ENCODE measurements around the gene COL23A1.

Gene COL23A1

DNA sequence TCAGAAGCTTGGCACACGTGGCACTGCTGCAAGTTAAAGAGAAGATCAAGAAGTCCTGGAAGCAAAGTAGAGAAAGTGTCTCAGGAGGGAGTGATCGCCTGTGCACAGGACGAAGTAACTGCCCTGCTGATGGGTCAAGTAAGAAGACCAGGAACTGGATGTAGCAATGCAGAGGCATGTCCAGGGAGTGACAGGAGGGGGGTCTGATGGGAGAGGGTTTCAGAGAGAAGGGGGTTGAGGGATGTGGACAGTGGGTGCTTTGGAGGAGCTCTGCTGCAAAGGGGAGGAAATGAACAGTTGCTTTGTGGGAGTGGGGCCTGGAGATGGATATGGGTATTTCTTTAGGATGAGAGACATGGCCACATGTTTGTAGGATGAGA is 297.4 kb downstream of the COL23A1 start:
- no peak for DNase-seq

DNA sequence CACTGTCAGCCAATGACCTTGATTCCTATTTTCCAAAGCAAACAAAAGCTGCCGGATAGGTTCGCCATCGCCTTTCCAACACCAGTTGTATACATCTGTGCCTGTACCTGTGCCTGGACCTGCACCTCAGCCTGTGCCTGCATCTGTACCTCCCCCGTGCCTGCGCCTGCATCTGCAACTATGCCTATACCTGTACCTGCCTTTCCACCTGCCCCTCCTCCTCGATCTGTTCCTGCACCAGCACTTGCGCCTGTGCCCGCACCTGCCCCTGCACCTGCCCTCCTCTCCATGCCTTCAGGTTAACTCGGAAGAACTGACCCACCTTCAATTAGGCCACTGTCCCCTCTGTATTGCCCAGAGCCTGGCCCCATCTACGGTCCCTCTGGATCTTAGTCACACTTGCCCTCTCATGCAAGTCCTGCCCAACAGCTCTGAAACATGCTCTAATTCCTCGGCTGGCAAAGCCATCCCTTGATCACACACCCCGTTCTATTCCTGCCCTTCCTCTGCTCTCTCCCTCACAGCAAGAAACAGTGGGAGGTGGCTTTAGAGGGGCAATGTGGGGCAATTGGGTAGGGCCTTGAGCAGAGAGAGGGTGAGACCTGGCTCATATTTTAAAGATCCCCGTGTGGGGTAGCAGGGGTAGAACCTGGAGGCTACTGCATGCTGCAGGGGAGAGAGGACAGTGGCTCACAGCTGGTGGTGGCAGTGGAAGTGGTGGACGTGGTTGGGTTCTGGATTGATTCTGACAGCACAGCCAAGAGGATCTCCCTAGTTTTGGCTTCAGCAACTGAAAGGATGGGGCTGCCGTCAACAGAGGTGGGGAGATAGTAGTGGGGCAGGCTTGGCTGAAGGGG is 298.0 kb downstream of the COL23A1 start:
- DNase-seq = no peak

DNA sequence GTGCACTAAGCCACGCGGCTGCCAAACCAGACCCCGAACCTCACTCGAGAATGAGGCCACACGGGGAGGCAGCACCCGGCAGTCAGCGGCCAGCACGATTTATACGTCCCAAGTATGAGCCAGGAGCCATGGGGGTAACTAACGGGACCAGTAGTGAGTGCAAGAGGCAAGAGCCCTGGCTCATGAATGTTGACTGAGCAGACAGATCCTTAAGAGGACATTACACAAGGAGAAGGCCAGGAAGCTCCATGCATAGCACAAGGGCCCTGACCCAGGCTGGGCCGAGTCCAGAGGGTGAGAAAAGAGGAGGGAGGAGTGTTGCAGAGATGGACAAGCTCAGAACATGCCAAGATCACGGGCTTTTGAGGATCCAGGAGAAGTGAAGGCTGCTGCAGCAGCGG is 299.0 kb downstream of the COL23A1 start:
- no peak for DNase-seq

DNA sequence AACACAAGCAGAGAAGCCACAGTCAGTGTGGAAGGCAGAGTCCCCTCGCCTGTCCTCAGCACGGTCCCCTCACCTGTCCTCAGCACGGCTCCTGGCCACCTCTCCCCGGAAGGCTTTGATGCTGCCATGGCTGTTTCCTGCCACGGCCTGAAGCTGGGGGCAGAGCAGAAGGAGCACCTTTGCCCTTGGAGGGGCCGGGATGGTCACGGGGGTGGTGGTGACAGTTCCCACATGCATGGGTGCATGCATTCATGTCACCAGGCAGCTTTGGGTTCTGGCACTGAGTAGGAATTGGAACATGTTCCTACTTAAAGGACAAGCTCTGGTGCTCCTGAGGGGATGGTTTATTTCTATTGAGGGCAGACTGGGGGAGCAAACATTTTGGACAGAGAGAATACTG is 299.8 kb downstream of the COL23A1 start:
- no peak for DNase-seq

DNA sequence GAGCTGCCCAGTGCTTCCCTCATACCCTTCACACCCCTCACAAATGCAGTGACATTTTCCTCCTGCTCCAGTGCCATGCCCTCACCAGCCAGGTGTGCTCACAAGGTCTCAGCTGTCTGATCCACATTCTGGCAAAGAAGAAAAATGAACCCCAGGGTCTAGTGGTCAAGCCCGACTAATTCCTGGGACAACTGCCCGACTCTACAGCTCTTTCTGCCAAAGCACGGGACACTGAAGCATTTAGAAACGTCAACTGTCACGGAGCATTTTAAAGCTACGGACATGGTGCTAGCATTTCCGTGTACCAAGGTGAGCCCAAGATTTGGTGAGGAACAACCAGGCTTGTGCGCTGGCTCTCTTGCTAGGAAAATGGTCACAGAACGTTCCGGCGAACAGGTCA is 300.8 kb downstream of the COL23A1 start:
- no peak for DNase-seq

DNA sequence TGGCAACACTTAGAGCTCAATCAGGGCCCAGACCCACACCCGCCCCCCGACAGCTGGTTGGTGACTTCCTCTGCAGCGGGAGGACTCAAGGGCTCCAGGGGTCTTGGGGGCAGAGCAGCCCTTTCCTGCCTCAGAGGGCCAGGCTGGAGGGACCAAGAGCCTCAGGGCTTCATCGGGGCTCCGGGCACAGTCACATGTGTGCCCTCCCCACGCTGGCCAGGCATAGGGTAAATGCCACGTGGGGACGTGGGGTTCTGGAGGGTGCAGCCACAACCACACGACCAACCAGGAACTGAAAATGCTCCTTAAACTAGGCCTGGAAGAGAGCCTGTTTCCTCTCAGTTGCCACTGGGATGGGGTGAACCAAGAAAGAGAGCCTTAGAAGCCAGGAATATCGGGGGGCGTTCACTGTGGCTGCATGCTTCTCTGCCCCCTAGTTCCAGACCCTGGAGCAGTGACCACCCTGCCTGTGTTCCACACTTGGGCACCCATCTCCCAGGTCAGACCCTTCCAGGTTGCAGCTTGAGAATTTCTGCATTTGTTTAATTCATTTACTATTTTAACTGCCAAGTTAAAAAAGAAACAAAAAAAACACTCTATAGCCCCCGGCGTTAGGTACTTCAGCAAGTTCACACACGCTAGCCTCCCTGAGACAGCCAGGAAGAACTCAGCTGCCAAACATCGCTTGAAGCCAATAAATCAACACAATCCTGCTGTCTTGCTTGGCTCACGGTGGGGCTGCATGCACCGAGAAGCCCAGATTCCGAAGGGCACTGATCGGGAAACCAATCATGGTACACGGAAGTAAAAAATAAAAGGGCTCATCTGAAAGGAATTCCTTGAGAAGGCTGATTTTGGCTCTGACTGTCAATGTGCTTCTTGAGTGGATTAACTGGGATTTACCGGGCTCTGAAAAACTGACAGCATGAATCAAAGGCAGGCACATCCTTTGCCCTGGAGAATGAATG is 301.5 kb downstream of the COL23A1 start:
- DNase-seq = no peak

DNA sequence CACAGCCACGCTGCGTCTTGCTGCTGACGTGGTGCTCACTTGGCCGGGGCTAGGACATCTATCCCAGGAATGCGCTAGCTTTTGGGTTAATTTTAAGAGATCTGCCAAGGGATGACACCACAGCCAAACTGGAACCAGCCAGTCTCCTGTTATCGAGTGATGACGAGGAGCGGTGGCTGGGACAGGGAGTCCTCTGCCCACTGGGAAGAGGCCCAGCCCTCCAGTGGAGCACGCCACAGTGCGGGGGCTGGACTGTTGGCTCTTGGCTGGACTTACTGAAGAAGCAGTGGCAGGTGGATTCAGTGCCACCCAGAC is 302.4 kb downstream of the COL23A1 start:
- no peak for DNase-seq

DNA sequence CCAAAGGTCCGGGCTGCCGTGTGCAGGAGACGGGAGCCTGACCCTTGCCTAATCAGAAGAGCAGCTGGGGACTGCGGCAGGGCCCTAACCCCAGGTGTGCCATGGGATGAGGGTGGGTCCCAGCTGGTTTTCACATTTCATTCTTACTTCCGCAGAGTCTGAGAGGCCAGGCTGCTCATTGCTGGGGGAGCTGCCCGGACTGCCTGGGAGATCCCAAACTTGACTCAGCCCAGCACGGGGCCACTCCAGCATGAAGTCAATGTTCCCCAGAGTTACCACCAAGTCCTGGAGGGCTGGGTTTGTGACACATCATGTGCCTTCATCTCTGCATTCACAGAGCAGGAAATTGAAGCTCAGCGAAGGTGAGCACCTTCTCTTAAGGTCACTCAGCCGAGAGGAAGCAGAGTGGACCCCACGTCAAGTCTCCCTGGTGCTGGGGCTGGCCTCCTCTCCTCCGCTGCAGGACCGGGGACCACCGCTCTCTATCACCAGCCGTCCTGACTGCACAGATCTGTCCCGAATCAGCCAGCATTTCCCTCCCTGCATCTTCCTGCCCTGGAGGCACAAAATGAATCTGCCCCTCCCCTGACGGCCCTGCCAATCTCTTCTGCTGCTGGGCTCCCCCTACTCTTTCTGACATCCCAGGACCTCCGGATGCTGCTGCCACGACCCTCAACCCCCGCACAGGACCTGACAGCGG is 303.0 kb downstream of the COL23A1 start:
- DNase-seq = no peak

DNA sequence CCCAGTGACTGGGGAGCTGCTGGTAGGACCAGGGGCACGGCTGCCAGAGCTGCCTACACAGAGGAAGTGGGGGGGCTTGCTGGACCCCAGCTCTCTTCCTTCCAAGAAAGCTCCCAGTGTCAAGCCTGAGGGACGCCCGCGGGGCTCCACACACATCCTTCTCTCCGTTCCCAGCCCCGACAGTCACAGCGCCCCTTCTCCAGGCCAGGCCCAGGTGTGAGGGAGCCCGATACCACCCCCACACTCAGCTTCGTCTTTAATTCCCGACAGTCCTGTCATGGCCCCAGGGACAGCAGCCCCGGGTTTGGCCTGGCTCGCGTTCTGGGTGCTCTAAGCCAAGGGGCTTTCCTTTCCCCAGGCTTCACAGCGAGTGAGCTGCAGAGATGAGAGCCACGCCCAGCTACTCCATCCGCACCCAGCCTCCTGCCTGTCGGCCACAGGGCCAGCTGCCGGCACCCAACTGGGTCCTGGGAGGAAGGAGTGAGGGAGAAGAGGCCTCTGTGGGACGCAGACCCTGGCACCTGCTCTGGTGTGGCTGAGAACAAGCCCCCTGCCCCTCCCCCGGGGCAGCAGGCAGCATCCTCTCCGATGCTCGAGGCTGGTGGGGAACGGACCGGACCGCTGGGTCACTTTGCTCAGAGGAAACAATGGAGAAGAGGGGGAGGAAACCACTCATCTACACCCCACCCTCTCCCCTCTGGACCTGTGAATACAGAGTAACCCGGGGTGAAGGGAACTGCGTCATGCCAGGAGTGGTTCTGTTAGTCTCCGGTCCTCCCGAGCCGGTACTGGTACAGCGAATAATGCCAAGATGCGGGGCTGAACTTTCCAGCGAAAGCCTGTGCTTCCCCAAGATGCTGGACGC is 303.7 kb downstream of the COL23A1 start:
- no peak for DNase-seq

DNA sequence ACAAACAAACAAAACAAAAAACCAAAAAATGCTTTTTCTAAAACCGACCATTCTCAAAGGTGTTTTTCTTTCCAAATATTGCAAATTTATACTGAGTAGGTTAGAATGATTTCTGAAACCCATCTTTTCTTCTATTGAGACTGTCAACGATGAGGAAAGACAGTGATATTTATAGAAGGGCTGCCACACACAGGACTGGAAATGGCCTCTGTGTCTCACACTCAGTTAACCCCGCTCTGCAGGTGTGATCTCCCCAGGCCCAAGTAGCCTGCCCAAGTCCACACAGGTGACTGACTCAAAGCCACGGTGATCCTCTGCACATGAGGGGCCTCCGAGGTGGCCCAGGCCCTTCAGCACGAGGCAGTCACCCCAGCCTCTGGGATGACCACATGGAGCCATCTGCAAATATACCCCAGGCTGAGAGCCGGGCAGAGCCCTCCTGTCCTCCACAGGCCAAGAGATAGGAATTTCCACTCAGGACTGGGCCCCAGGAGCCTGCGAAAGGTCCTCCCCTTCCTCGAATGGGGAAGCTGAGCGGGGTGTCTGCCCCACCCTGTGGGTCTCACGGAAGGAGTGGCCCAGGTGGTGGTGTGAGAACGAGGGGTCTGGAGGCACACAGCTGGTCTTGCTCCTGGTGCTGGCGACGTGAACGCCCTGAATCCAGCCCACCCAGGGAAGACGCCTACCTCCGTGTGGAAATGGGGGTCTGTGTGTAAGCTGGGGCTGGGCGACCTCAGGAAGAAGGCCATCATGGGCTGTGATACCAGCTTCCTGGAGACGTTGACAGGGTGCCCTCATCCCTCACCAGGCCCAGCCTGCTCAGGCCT is 304.6 kb downstream of the COL23A1 start:
- no peak for DNase-seq

DNA sequence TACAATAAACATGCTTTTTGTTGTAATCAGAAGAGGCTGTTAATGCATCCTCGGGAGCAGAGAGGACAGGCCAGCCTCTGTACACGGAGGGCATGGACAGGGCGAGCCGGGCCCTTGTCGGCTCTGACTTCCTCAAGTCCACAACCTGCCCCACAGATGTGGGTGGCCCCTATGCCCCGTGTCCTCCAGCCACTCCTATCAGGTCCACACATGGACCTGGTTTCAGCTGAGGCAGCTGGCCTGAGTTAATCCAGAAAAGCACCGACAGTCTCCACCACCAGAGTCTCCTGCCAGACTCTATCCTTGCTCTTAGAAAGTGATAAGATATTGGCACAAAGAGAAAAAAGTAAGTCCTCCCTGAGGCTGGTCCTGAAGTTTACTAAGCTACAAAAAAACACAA is 305.2 kb downstream of the COL23A1 start:
- no peak for DNase-seq

DNA sequence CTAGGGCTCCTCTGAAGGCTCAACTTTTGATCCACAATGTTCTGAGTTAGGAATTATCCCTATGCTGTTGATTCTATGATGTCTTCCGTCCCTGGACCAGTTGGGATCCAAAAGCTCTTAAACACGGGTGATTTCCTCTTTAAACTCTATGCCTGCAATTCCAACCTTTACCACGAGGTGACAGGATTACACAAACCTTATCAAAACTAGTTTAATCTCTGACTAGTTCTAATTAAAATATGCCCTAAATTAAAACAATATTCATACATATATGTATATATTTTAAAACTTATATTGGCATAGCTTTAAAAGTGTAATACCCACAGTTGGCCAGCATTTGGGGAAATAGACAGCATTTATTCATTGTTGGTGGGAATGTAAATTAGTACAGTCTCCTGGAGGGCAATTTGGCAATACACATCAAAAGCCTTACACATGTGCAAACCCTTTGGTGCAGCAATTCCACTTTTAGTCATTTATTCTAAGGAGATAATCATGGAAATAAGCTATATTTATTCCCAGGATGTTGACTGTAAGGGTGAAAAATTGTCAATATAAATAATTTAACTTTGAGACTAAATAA is 306.0 kb downstream of the COL23A1 start:
- no peak for DNase-seq

DNA sequence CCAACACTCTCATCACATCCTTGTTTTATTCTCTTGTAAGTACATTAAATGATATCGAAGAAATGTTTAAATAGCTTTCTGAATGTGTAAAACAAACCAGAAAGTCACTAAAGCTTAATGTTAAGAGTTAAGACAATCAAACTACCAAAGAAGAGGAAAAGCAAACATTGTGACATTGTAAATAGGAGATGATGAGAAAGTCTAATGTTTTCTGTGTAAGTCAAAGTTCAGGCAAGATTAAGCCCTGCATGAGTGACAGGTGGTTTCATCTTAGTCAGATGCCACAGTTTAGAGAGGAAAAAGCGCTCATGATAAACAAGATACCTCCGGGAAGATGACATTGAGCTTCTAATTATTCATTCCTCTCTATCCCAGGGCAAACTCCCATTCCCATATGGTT is 306.7 kb downstream of the COL23A1 start:
- DNase-seq = no peak

DNA sequence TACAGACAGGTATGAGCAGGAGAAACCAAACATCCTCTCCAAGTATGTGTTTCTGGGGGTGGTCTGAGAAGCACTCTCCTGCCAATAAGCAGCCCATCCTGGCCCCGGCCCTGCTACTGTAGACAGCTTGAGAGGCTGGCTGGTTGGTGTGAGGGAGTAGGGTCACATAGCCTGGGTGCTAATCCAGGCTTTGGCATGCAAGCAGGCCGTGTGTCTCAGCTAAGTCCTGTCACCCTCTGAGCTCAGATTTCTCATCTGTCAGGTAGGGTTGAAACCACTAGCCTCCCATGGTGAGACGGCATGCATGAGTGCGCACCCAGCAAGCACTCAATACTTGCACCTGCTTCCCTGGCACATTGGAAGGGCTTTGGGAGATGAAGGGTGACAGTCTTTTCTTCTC is 307.8 kb downstream of the COL23A1 start:
- DNase-seq = no peak

DNA sequence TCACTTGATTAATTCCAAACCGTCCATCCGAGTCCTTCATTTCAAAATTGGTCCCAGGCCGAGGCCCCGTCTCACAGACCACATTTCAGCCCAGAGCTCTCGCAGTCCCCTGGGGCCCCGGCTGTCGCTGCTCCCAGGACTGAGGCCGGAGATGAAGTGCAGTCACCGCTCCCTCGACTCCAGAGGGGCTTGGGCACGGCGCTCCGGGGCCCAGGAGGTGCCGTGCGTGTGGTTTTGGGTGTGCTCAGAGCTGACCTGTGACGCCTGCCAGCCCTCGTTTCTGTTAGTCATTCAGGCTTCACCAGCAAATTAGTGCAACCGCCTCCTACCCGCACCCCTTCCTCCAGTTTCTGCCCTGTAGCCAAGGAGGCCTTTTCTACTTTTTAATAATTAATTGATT is 308.9 kb downstream of the COL23A1 start:
- no peak for DNase-seq

DNA sequence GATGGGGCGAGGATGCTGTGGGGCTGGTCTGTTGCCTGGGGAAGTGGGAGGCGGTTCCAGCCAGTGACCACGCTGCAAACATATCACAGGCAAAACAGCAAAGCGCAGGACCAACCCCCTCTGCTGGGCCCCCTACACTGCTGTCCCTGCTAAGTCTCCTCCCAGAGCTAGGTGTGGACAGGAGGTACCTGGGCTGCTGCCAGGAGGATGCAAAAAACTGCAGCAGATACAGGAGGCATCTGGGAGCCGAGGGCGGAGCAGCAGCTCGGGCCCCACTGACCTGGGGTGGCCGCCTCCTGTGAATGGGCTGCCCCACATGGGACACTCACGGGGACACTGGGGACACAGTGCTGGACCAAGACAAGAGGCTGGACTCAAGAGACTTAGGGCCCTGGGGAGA is 309.6 kb downstream of the COL23A1 start:
- DNase-seq = no peak

DNA sequence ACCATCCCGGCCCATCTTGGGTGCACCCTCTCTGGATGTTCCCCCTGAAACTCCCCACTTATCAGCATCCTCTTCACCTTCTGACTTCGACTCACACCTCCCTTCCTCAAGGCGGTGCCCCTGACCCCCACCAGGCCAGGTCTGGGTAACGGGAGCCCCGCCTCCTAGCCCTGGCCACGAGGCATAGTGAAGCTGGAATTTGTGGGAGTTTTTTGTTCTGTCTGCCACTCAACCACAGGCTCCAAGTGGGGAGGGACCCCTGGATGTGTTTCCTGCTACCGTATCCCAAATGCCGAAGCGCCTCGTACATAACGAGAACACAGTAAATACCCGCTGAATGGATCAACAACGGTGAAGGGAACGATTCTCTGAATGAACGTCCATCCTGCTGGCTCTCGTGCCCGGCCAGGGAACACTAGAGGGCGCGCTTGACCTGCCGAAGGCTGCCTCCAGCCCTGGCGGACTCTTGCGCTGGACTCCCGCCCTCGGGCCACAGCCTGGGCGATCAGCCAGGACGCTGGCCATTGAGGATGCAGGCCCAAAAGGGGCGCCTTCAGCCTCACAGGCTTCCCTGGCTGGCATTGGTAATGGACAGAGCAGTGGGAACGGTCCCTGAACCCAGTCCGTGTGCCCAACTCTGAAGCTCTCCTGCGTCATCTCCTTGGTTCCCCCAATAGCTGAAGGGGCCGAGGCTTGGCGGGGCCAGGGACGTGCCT is 310.3 kb downstream of the COL23A1 start:
- DNase-seq = peak; percentile 42 to 75

DNA sequence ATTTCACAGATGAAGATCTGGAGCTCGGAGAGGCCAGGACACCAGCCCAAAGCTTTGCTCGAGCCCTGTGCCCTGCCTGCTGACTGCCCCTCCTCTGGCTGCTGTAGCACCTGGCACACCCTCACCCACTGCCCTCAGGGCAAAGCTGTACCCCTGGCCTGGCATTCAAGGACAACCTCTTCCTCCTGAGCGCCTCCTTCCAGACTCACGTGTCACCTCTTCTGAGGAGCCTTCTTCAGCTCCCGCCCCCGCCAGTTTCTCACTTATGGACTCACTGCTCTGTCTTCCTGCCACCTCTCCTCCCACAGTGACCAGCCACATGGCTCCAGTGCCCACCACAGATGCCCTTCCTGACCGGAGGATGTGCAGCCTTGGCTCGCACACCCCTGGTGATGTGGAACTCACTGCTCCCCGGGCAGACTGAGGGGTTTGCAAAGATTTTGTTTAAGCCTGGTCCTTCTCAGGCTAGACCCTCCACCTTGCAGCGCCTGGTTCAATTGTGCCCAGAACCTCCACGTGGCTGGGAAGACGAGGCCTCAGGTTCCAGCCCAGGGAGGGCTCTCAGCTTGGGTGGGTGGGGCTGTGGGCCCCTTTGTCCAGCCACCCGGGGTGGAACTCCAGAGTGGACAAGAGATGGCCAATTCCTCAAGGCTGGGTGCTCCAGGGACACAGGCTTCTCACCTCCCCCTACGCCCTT is 311.0 kb downstream of the COL23A1 start:
- no peak for DNase-seq

DNA sequence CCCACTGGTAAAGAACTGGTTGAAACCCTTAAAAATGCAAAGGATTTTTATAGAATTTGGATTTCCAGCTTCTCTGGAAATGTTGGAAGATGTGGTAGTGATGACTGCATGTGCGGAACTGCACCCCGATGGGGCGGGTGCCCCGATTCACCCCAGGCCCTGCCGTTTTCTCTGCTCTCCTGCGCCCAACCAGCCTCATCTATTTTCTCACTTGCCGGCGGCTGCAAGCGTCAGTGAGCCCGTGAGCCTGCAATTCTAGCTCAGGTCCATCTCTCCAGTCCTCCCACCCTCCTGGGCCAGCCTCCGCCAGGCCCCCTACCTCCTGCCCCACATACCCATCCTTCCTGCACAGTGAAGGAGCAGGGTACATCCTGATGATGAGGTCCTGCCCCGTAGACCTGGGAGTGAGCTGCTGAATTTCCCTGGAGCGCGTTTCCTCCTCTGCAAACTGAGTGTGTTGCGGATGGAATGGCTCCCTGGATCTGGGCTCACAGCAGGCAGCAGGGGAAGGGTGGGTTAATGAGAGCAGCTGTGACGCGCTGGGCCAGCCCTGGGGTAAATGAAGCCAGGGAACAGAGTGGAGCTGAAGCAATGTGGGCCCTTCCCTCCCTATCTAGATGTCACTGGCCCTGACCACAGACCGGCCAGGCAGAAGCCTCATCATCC is 311.7 kb downstream of the COL23A1 start:
- DNase-seq = no peak
